Trophoblast cell (in vitro differentiated cells and primary cell): Measurements from ENCODE around the gene SRGAP3.

Source experiments
- DNase-seq, 2 donors: peaks; one replicate each; pipeline ENCODE4 v3.0.0-alpha.2; 2016
- H2AFZ ChIP-seq: 2 replicates; pipeline ENCODE4 v1.6.1; 2013; ENCODE audit warnings: low read length, moderate library complexity, mild to moderate bottlenecking; ENCODE audit not compliant: insufficient read depth, poor library complexity
- H2AK5ac ChIP-seq: 2 replicates; pipeline ENCODE4 v1.6.1; 2013; ENCODE audit warnings: mild to moderate bottlenecking, low read length
- H2BK120ac ChIP-seq: 2 replicates; pipeline ENCODE4 v1.6.1; 2013; ENCODE audit warnings: low read length, mild to moderate bottlenecking, moderate library complexity; ENCODE audit not compliant: insufficient read depth, poor library complexity
- H2BK12ac ChIP-seq: 2 replicates; pipeline ENCODE4 v1.6.1; 2013; ENCODE audit warnings: mild to moderate bottlenecking, low read length, moderate library complexity
- H2BK5ac ChIP-seq: 2 replicates; pipeline ENCODE4 v1.6.1; 2013; ENCODE audit warnings: low read length, low read depth, moderate library complexity, mild to moderate bottlenecking; ENCODE audit not compliant: poor library complexity
- H3K14ac ChIP-seq: 2 replicates; pipeline ENCODE4 v1.6.1; 2013; ENCODE audit warnings: mild to moderate bottlenecking, low read length
- H3K18ac ChIP-seq: 2 replicates; pipeline ENCODE4 v1.6.1; 2013; ENCODE audit warnings: mild to moderate bottlenecking, low read length
- H3K23ac ChIP-seq: 2 replicates; pipeline ENCODE4 v1.6.1; 2013; ENCODE audit warnings: low read length
- H3K27ac ChIP-seq: 2 replicates; pipeline ENCODE4 v1.5.1; 2013; ENCODE audit warnings: low read depth, mild to moderate bottlenecking, inconsistent platforms, low read length, moderate library complexity
- H3K27me3 ChIP-seq: 2 replicates; pipeline ENCODE4 v1.6.1; 2013; ENCODE audit warnings: inconsistent platforms, mild to moderate bottlenecking, low read length, moderate library complexity; ENCODE audit not compliant: insufficient read depth
- H3K36me3 ChIP-seq, 2 experiments: 1 replicate in 1 of 2; 2 replicates in 1 of 2; pipeline ENCODE4 v1.6.1; 2013; ENCODE audit warnings: low read length in 2 of 2, mild to moderate bottlenecking in 2 of 2, moderate library complexity in 1 of 2; ENCODE audit not compliant: insufficient read depth in 2 of 2, control insufficient read depth in 1 of 2
- H3K4ac ChIP-seq: 2 replicates; pipeline ENCODE4 v1.6.1; 2013; ENCODE audit warnings: low read depth, mild to moderate bottlenecking, low read length, moderate library complexity
- H3K4me1 ChIP-seq, 2 experiments: 1 replicate in 1 of 2; 2 replicates in 1 of 2; pipeline ENCODE4 v1.6.1; 2013; ENCODE audit warnings: low read length in 2 of 2, mild to moderate bottlenecking in 2 of 2, moderate library complexity in 1 of 2; ENCODE audit not compliant: insufficient read depth in 2 of 2, control insufficient read depth in 1 of 2
- H3K4me2 ChIP-seq: 2 replicates; pipeline ENCODE4 v1.6.1; 2013; ENCODE audit warnings: inconsistent platforms, mild to moderate bottlenecking, low read length, moderate library complexity
- H3K4me3 ChIP-seq: 2 replicates; pipeline ENCODE4 v1.5.1; 2013; ENCODE audit warnings: mild to moderate bottlenecking, low read depth, low read length, inconsistent platforms
- H3K79me1 ChIP-seq: one replicate; pipeline ENCODE4 v1.6.1; 2013; ENCODE audit warnings: low read length
- H3K79me2 ChIP-seq: 2 replicates; pipeline ENCODE4 v1.6.1; 2013; ENCODE audit warnings: low read length, mild to moderate bottlenecking; ENCODE audit not compliant: control insufficient read depth, insufficient read depth, poor library complexity
- H3K9ac ChIP-seq: 2 replicates; pipeline ENCODE4 v1.6.1; 2013; ENCODE audit warnings: mild to moderate bottlenecking, low read length
- H3K9me3 ChIP-seq: 2 replicates; pipeline ENCODE4 v1.6.1; 2013; ENCODE audit warnings: low read depth, mild to moderate bottlenecking, control low read depth, inconsistent platforms, low read length; ENCODE audit not compliant: insufficient read depth
- H4K12ac ChIP-seq: 2 replicates; pipeline ENCODE4 v1.6.1; 2013; ENCODE audit warnings: low read depth, mild to moderate bottlenecking, low read length, moderate library complexity
- H4K8ac ChIP-seq: 2 replicates; pipeline ENCODE4 v1.6.1; 2013; ENCODE audit warnings: low read depth, mild to moderate bottlenecking, low read length, moderate library complexity
- H4K91ac ChIP-seq: one replicate; pipeline ENCODE4 v1.6.1; 2013; ENCODE audit warnings: low read depth, mild to moderate bottlenecking, low read length, moderate library complexity
- WGBS: extraction: QIAGEN DNeasy Blood & Tissue Kit; methylation state at CpG from one replicate; pipeline ENCODE4 v1.1.7; 2013; ENCODE audit warnings: missing lambda C conversion rate; ENCODE audit not compliant: insufficient read length, insufficient coverage; ENCODE audit errors: extremely low coverage; 5-methylcytosine and 5-hydroxymethylcytosine counted together

Gene SRGAP3

GRCh38 chr3:9099702-9100512 is 149.5 kb downstream of the SRGAP3 start:
- H2AFZ ChIP-seq: no peak overlapping the region
- peak overlapping the region; percentile 54 for H2BK12ac ChIP-seq
- no CpG with 5 or more reads among the region's 12 CpGs for WGBS
- no peak overlapping the region for H3K18ac ChIP-seq
- H2BK120ac ChIP-seq: no peak overlapping the region
- no peak overlapping the region for H2BK5ac ChIP-seq
- H4K91ac ChIP-seq: peak overlapping the region; percentile 18
- peaks cover 1% of the 10 kb centered on the region for H3K79me2 ChIP-seq
- no peak overlapping the region for H3K27ac ChIP-seq
- H3K9me3 ChIP-seq: no peaks in the 10 kb centered on the region
- peaks cover 20 to 22% of the 10 kb centered on the region in 2 experiments for H3K4me1 ChIP-seq
- DNase-seq: no peak
- H3K4ac ChIP-seq: no peak overlapping the region
- H3K14ac ChIP-seq: no peak overlapping the region
- H3K23ac ChIP-seq: no peak overlapping the region
- H3K27me3 ChIP-seq: no peaks in the 10 kb centered on the region
- H4K8ac ChIP-seq: no peak overlapping the region
- H3K36me3 ChIP-seq: no peaks in the 10 kb centered on the region
- no peak overlapping the region for H3K4me2 ChIP-seq
- no peak overlapping the region for H4K12ac ChIP-seq
- no peak overlapping the region for H3K4me3 ChIP-seq
- H3K9ac ChIP-seq: no peak overlapping the region
- H2AK5ac ChIP-seq: no peak overlapping the region
- peaks cover 14% of the 10 kb centered on the region for H3K79me1 ChIP-seq

GRCh38 chr3:9098716-9099675 is 150.4 kb downstream of the SRGAP3 start:
- no peak overlapping the region for H2BK120ac ChIP-seq
- no CpG with 5 or more reads among the region's 17 CpGs for WGBS

GRCh38 chr3:9097495-9097894 is 152.0 kb downstream of the SRGAP3 start:
- no peak overlapping the region for H4K91ac ChIP-seq
- no peaks in the 10 kb centered on the region for H3K36me3 ChIP-seq
- no peak for DNase-seq
- no peak overlapping the region for H2BK120ac ChIP-seq
- peaks cover 6% of the 10 kb centered on the region for H3K79me1 ChIP-seq
- H3K9ac ChIP-seq: no peak overlapping the region
- no peaks in the 10 kb centered on the region for H3K79me2 ChIP-seq
- H3K27ac ChIP-seq: no peak overlapping the region
- H3K4me2 ChIP-seq: no peak overlapping the region
- H3K4ac ChIP-seq: no peak overlapping the region
- no peak overlapping the region for H2AK5ac ChIP-seq
- H3K14ac ChIP-seq: no peak overlapping the region
- H3K4me1 ChIP-seq: peaks cover 13 to 14% of the 10 kb centered on the region in 2 experiments
- H4K12ac ChIP-seq: no peak overlapping the region
- H3K23ac ChIP-seq: no peak overlapping the region
- no peak overlapping the region for H4K8ac ChIP-seq
- no peak overlapping the region for H2BK12ac ChIP-seq
- no CpG with 5 or more reads among the region's 7 CpGs for WGBS
- H3K18ac ChIP-seq: no peak overlapping the region
- no peaks in the 10 kb centered on the region for H3K9me3 ChIP-seq
- no peak overlapping the region for H2BK5ac ChIP-seq
- no peaks in the 10 kb centered on the region for H3K27me3 ChIP-seq
- no peak overlapping the region for H3K4me3 ChIP-seq
- no peak overlapping the region for H2AFZ ChIP-seq

More at GRCh38 chr3:9098716-9099675, 150.4 kb downstream of the SRGAP3 start:
- H2AFZ ChIP-seq: no peak overlapping the region
- no peaks in the 10 kb centered on the region for H3K27me3 ChIP-seq
- H3K4me1 ChIP-seq: peaks cover 14 to 16% of the 10 kb centered on the region in 2 experiments
- no peak overlapping the region for H3K14ac ChIP-seq
- H2BK5ac ChIP-seq: no peak overlapping the region
- H3K4me3 ChIP-seq: no peak overlapping the region
- H3K27ac ChIP-seq: no peak overlapping the region
- no peak overlapping the region for H2AK5ac ChIP-seq
- H3K23ac ChIP-seq: no peak overlapping the region
- DNase-seq: no peak
- no peak overlapping the region for H4K91ac ChIP-seq
- no peaks in the 10 kb centered on the region for H3K36me3 ChIP-seq
- H3K9me3 ChIP-seq: no peaks in the 10 kb centered on the region
- H4K12ac ChIP-seq: no peak overlapping the region
- no peak overlapping the region for H3K9ac ChIP-seq
- H3K79me2 ChIP-seq: no peaks in the 10 kb centered on the region
- H3K79me1 ChIP-seq: peaks cover 7% of the 10 kb centered on the region
- no peak overlapping the region for H4K8ac ChIP-seq
- H2BK12ac ChIP-seq: peak overlapping the region; percentile 30
- H3K18ac ChIP-seq: no peak overlapping the region
- no peak overlapping the region for H3K4me2 ChIP-seq
- no peak overlapping the region for H3K4ac ChIP-seq

GRCh38 chr3:9091486-9092235 is 157.8 kb downstream of the SRGAP3 start:
- no peak overlapping the region for H3K4me3 ChIP-seq
- no peak overlapping the region for H2BK5ac ChIP-seq
- no CpG with 5 or more reads among the region's 15 CpGs for WGBS
- no peak for DNase-seq
- no peak overlapping the region for H3K23ac ChIP-seq
- H3K27ac ChIP-seq: no peak overlapping the region
- no peak overlapping the region for H2BK12ac ChIP-seq
- no peaks in the 10 kb centered on the region for H3K9me3 ChIP-seq
- no peaks in the 10 kb centered on the region for H3K4me1 ChIP-seq
- H3K9ac ChIP-seq: no peak overlapping the region
- H2AK5ac ChIP-seq: no peak overlapping the region
- H3K14ac ChIP-seq: no peak overlapping the region
- no peak overlapping the region for H3K4me2 ChIP-seq
- H3K18ac ChIP-seq: no peak overlapping the region
- no peak overlapping the region for H4K91ac ChIP-seq
- H3K27me3 ChIP-seq: no peaks in the 10 kb centered on the region
- H3K79me2 ChIP-seq: no peaks in the 10 kb centered on the region
- H3K79me1 ChIP-seq: no peaks in the 10 kb centered on the region
- H2BK120ac ChIP-seq: no peak overlapping the region
- H3K36me3 ChIP-seq: no peaks in the 10 kb centered on the region
- H3K4ac ChIP-seq: no peak overlapping the region
- H2AFZ ChIP-seq: no peak overlapping the region
- H4K8ac ChIP-seq: no peak overlapping the region
- no peak overlapping the region for H4K12ac ChIP-seq
